Left lung (tissue), 10 donors: ENCODE measurements around the gene WHRN. TPM values are rescaled to one million over a fixed set of nuclear protein-coding genes. Genes with fewer than 3 reads are reported as not detected.

Experiments used
- ATAC-seq: fragments of 200-7000 bp; cut with Tn5 transposase; one replicate; pipeline ENCODE4 v1.9.1; 2020; ENCODE audit warnings: moderate library complexity
- DNase-seq, 4 donors: peaks; one replicate each; pipeline ENCODE4 v3.0.0-alpha.2; 2013 to 2020
- H3K27ac ChIP-seq, 2 donors: fragments of 200-600 bp; sonication (generic) in 1 of 2; one replicate each; pipeline versions ENCODE4 v1.5.0 to v1.8.0; 2020 to 2021
- H3K27me3 ChIP-seq, 2 donors: fragments of 200-600 bp; sonication (generic) in 1 of 2; one replicate each; pipeline versions ENCODE4 v1.5.0 to v1.8.0; 2020 to 2021
- H3K36me3 ChIP-seq, 2 donors: fragments of 200-600 bp; sonication (generic) in 1 of 2; one replicate each; pipeline versions ENCODE4 v1.5.0 to v1.8.0; 2020 to 2021
- H3K4me1 ChIP-seq, 2 donors: fragments of 200-600 bp; one replicate each; pipeline ENCODE4 v1.8.0; 2021
- H3K4me3 ChIP-seq, 2 donors: fragments of 200-600 bp; sonication (generic) in 1 of 2; one replicate each; pipeline versions ENCODE4 v1.5.0 to v1.8.0; 2020 to 2021; ENCODE audit warnings: mild to moderate bottlenecking in 1 of 2
- H3K9me3 ChIP-seq, 2 donors: fragments of 200-600 bp; sonication (generic) in 1 of 2; one replicate each; pipeline versions ENCODE4 v1.5.0 to v1.8.0; 2020 to 2021
- intact Hi-C, 2 donors: fragments of 100-400 bp; cut with DNase I; formaldehyde crosslinking; loops; one replicate each; pipeline versions ENCODE4 v1.11.2 to v1.14.2; 2022
- polyA plus RNA-seq, 6 donors: library from polyadenylated mRNA; unstranded; fragments of 120-200 nt; gene quantifications; one replicate each; pipeline ENCODE4 v1.2.1, GENCODE V29; 2013; ENCODE audit not compliant: insufficient read length in 6 of 6
- total RNA-seq, 2 donors: library from RNA; stranded (reverse); fragmentation: NEBNext Ultra II Directional; extraction: Animal tissue kit (Norgen Biotek cat#: 25700); gene quantifications; one replicate each; pipeline ENCODE4 v1.2.1, GENCODE V29; 2021
- TF ChIP-seq, protein P1 (sequence below), 2 donors: fragments of 200-600 bp; sonication (generic) in 1 of 2; IDR thresholded peaks; one replicate each; pipeline versions ENCODE4 v1.5.0 to v1.8.0; 2021; ENCODE audit warnings: antibody characterized with exemption in 2 of 2
- donor health status: DM: no; HTN: yes; CAD: no.
- donor health status: DM: no; HTN: no; CAD: no.

Gene WHRN
- total and polyA plus RNA-seq, 8 donors = 5.1 to 17.3 (median 10.7) TPM

DNA sequence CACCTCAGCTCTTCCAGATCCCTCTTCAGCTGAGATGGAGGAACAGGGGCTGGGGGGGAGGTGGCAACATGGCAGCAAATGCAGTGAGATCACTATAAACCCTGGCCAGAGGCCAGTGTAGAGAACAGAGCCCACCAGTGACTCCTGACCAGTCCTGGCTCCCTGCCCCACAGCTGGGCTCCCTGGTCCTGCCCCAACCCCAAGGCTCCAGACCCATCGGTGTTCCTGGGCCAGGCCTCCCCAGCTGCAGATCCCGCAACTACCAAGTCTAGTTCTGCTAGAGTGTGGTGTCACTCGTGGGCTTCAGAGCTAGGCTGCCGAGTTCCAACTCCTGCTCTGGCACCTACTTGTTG, 134.3 kb downstream of the WHRN start:
- peaks cover 0 to 49% of the 10 kb centered on the region in 2 donors for H3K36me3 ChIP-seq
- peaks cover 21 to 97% of the 10 kb centered on the region in 2 donors for H3K4me1 ChIP-seq
- no peak overlapping the region for H3K4me3 ChIP-seq
- H3K9me3 ChIP-seq = no peaks in the 10 kb centered on the region
- ATAC-seq (no peak), DNase-seq (peak in 1 of 4 donors; percentile 30)
- H3K27ac ChIP-seq = peak overlapping the region in 1 of 2 donors; percentile 93
- H3K27me3 ChIP-seq = no peaks in the 10 kb centered on the region
- TF ChIP-seq, protein P1, sequence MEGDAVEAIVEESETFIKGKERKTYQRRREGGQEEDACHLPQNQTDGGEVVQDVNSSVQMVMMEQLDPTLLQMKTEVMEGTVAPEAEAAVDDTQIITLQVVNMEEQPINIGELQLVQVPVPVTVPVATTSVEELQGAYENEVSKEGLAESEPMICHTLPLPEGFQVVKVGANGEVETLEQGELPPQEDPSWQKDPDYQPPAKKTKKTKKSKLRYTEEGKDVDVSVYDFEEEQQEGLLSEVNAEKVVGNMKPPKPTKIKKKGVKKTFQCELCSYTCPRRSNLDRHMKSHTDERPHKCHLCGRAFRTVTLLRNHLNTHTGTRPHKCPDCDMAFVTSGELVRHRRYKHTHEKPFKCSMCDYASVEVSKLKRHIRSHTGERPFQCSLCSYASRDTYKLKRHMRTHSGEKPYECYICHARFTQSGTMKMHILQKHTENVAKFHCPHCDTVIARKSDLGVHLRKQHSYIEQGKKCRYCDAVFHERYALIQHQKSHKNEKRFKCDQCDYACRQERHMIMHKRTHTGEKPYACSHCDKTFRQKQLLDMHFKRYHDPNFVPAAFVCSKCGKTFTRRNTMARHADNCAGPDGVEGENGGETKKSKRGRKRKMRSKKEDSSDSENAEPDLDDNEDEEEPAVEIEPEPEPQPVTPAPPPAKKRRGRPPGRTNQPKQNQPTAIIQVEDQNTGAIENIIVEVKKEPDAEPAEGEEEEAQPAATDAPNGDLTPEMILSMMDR (IDR thresholded peaks at IDR 0.05) = no peak
- intact Hi-C loops = no loop called here

DNA sequence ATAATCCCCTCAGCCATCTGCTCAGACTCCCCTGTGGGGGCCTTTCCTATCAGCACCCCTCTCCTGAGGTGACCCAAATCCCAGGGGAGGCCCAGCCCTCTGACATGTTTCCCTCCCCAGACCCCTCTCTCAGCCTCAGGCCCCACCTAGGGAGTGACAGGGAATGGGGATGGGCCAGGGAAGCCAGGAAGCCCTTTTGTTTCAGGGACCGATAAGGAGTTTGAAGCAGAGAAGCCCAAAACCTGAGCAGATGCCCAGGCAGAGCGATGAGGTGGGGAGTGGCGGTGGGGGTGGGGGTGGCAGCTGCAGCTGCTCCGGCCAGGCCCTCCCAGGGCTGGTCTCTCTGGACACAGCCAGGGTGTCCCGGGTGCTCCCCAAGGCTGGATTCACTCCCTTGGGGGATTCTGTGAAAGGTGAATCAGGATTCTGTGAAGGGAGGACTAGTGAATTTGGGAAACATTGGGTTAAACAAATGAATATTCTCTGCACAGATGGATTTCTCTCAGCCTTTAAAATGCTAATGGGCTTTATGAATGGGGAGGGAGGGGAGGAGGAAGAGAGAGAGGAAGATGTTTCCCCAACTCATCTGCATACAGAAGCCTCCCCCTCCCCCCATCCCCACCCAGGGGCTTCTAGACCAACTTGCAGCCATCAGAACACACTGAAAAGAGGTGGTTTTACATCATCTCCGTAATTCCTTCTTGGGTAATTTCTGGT, 134.9 kb downstream of the WHRN start:
- Histone ChIP-seq H3K27me3 (no peaks in the 10 kb centered on the region), H3K36me3 (peaks cover 0 to 49% of the 10 kb centered on the region in 2 donors), H3K4me3 (no peak overlapping the region), H3K27ac (peak overlapping the region in 1 of 2 donors; percentile 93), H3K4me1 (peaks cover 25 to 99% of the 10 kb centered on the region in 2 donors), H3K9me3 (no peaks in the 10 kb centered on the region)
- DNase-seq (peak in 1 of 4 donors; percentile 24), ATAC-seq (no peak)
- intact Hi-C loops = no loop called here
- TF ChIP-seq, protein P1 (IDR thresholded peaks at IDR 0.05) = no peak

DNA sequence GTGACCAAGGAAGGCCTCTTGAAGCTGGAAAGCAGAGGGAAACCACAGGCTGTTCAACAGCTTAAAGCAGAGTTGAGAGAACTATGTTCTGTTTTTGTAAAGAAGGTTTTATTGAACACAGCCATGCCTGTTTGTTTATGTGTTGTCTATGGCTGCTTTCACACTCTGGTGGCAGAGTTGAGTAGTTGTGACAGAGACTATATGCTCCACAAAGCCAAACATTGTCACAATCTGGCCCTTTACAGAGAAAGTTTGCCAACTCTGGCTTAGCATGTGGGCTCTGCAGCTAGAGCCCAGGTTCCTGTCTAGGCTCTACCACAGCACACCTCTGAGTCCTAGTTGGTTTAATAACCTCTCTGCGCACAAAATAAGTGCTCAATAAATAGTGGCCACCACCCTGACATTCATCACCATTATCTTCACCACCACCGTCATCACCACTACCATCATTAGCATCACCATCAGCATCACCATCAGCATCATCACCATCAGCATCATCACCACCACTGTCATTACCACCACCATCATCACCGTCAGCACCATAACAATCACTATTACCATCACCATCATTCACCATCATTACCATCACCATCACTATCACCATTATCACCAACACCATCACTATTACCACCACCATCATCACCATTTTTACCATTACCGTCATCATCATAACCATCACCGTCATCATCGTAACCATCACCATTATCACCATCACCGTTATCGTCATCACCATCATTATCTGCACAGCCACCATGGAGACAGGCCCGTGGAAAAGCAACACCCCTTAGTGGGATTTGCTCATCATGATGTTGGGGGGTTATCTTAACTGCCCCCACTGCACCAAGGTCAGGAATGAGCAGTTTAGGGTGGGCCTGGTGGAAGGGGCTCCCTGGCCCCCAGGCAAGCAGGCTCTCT, 135.8 kb downstream of the WHRN start:
- TF ChIP-seq, protein P1 (IDR thresholded peaks at IDR 0.05) = no peak
- Histone ChIP-seq H3K9me3 (no peaks in the 10 kb centered on the region), H3K27ac (peak overlapping the region in 1 of 2 donors; percentile 93), H3K4me3 (no peak overlapping the region), H3K36me3 (peaks cover 0 to 43% of the 10 kb centered on the region in 2 donors), H3K27me3 (no peaks in the 10 kb centered on the region), H3K4me1 (peaks cover 25 to 99% of the 10 kb centered on the region in 2 donors)
- ATAC-seq = no peak
- no peak for DNase-seq
- intact Hi-C loops = no loop called here

DNA sequence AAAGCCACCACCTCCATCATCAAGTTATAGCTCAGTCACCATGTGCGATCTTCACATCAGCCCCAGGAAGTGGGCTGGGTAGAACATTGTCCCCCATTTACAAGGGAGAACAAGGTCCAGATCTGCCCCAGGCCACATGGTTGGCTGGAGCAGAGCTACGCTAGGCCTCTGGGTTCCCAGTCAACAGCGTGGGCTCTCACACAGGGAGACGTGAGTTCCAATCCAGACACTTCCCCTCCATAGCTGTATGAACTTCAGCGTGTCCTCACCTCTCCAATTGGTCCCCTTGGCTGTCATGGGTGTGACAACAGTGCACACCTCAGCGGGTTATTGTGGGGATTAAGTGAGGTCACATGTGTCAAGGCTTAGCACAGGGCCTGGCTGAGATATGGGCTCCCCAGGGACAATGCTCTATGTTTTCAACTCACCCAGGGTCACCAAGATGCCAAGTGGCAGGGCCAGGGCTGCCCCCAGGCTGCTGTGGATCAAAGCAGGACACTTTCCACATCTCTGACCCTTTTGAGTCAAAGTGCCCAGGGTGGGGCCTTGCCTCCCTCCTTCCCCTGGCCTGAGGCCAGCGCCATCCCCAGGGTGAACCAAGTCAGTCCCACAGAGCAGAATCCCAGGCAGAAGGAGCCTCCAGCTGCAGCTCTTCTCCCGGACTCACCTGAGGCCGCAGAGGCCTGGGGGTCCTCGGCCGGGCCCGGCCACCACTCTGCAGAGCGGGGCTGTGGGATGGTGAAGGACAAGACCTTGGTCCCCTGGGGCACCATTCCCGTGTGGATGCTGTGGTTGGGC, 137.3 kb downstream of the WHRN start:
- H3K27me3 ChIP-seq = no peaks in the 10 kb centered on the region

More for the DNA sequence above, 137.3 kb downstream of the WHRN start:
- no peaks in the 10 kb centered on the region for H3K9me3 ChIP-seq
- DNase-seq = no peak
- intact Hi-C loops = no loop called here
- H3K4me3 ChIP-seq = no peak overlapping the region
- TF ChIP-seq, protein P1 (IDR thresholded peaks at IDR 0.05) = no peak
- peaks cover 0 to 42% of the 10 kb centered on the region in 2 donors for H3K36me3 ChIP-seq
- peak overlapping the region; percentile 82 to 84 for H3K27ac ChIP-seq
- H3K4me1 ChIP-seq = peaks cover 25 to 96% of the 10 kb centered on the region in 2 donors
- no peak for ATAC-seq
